ENCODE results near the gene KIAA0319L. TPM values are rescaled to one million over a fixed set of nuclear protein-coding genes. Genes with fewer than 3 reads are reported as not detected.

KIAA0319L gene
- total RNA-seq, 6 experiments from 2014 or later = 30.5 to 39.0 (median 31.8) TPM

GRCh38 chr1:35499231-35499630, 58.0 kb downstream of the KIAA0319L start:
- DNase-seq = no peak
- Mint-ChIP-seq H3K27me3 (ENCODE audit: insufficient read depth) (no peaks in the 10 kb centered on the region), H3K4me3 (no peak overlapping the region), H3K27ac (no peak overlapping the region), H3K4me1 (ENCODE audit: low read depth) (no peaks in the 10 kb centered on the region), H3K36me3 (ENCODE audit: low read depth) (peaks cover 8% of the 10 kb centered on the region; the same call in 1 of the 2 replicates), H3K9me3 (no peaks in the 10 kb centered on the region)
- TF ChIP-seq CTCF (IDR thresholded peaks at IDR 0.05) = no peak

DNA sequence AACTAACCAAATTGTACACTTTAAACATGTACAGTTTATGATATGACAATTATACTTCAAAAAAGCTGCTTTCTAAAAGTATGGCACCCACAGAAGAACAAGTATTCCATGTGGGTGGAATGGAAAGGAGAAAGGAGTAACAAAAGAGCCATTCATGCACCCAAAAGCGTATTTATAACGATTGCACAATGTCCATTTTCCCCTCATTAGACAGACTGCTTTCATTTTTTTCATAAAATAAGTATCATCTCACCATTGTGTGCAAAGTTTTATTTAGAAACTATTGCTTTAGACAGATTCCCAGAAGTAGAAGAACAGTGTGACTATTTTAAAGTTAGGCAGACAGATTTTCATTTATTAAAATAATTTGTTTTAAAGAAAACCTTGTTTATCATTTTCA, 59.6 kb downstream of the KIAA0319L start:
- Mint-ChIP-seq H3K27ac (no peak overlapping the region), H3K27me3 (ENCODE audit: insufficient read depth) (no peaks in the 10 kb centered on the region), H3K36me3 (ENCODE audit: low read depth) (peaks cover 18% of the 10 kb centered on the region), H3K9me3 (no peaks in the 10 kb centered on the region), H3K4me3 (no peak overlapping the region), H3K4me1 (ENCODE audit: low read depth) (no peaks in the 10 kb centered on the region)
- no peak for DNase-seq
- no peak for TF ChIP-seq CTCF (IDR thresholded peaks at IDR 0.05)

GRCh38 chr1:35490250-35490649, 67.0 kb downstream of the KIAA0319L start:
- Mint-ChIP-seq H3K4me1 (ENCODE audit: low read depth) (no peaks in the 10 kb centered on the region), H3K27ac (no peak overlapping the region), H3K27me3 (ENCODE audit: insufficient read depth) (no peaks in the 10 kb centered on the region; the same call in 1 of the 2 replicates), H3K4me3 (no peak overlapping the region), H3K36me3 (ENCODE audit: low read depth) (peaks cover 31% of the 10 kb centered on the region), H3K9me3 (no peaks in the 10 kb centered on the region)
- TF ChIP-seq CTCF (IDR thresholded peaks at IDR 0.05) = no peak
- DNase-seq = no peak

DNA sequence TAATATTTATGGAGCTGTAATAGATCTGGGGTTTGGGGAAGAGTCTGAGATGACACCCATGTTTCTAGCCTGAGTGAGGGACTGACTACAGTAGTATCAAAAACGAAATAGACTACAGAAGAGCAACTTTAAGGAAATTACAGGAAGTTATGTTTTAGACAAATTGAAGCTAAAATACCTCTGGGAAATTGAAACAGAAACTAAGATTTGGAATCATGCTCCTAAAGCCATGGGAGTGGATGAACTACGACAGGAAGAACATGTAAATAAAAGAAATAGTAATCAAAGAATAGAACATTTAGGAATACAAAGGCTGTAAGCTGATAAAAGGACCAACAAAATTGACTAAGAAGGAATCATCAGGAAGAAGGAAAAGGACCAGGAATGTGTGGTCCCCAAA, 68.9 kb downstream of the KIAA0319L start:
- Mint-ChIP-seq H3K9me3 (no peaks in the 10 kb centered on the region), H3K36me3 (ENCODE audit: low read depth) (peaks cover 24% of the 10 kb centered on the region), H3K4me1 (ENCODE audit: low read depth) (no peaks in the 10 kb centered on the region), H3K27ac (no peak overlapping the region), H3K4me3 (no peak overlapping the region; the same call in 1 of the 2 replicates), H3K27me3 (ENCODE audit: insufficient read depth) (no peaks in the 10 kb centered on the region; the same call in 1 of the 2 replicates)
- TF ChIP-seq CTCF (IDR thresholded peaks at IDR 0.05) = no peak
- no peak for DNase-seq

GRCh38 chr1:35486858-35487408, 70.3 kb downstream of the KIAA0319L start:
- DNase-seq = no peak
- TF ChIP-seq CTCF (IDR thresholded peaks at IDR 0.05) = no peak
- Mint-ChIP-seq H3K9me3 (no peaks in the 10 kb centered on the region), H3K27ac (no peak overlapping the region), H3K27me3 (ENCODE audit: insufficient read depth) (no peaks in the 10 kb centered on the region; the same call in 1 of the 2 replicates), H3K36me3 (ENCODE audit: low read depth) (peaks cover 17% of the 10 kb centered on the region), H3K4me3 (no peak overlapping the region), H3K4me1 (ENCODE audit: low read depth) (no peaks in the 10 kb centered on the region)

Data from HFFc6 (cell line).